Parathyroid adenoma (tissue), 2 donors: ENCODE data around the gene COQ7.

Experiments used
- H2AFZ ChIP-seq: fragments of 300-600 bp; sonication (generic); one replicate; pipeline ENCODE4 v1.7.0; 2017; ENCODE audit warnings: antibody characterized with exemption, mild to moderate bottlenecking
- H3K27ac ChIP-seq: fragments of 300-600 bp; sonication (generic); one replicate; pipeline ENCODE4 v1.7.0; 2017
- H3K27me3 ChIP-seq: fragments of 300-600 bp; sonication (generic); one replicate; pipeline ENCODE4 v1.7.0; 2017; ENCODE audit warnings: low read length; ENCODE audit not compliant: control insufficient read depth, insufficient read depth
- H3K36me3 ChIP-seq: fragments of 300-600 bp; sonication (generic); one replicate; pipeline ENCODE4 v1.7.0; 2017; ENCODE audit warnings: low read length; ENCODE audit not compliant: control insufficient read depth, insufficient read depth
- H3K4me1 ChIP-seq: fragments of 300-600 bp; sonication (generic); one replicate; pipeline ENCODE4 v1.7.0; 2017; ENCODE audit warnings: control low read depth
- H3K4me2 ChIP-seq: fragments of 300-600 bp; sonication (generic); one replicate; pipeline ENCODE4 v1.7.0; 2017; ENCODE audit warnings: low read length
- H3K4me3 ChIP-seq: fragments of 300-600 bp; sonication (generic); one replicate; pipeline ENCODE4 v1.7.0; 2017; ENCODE audit warnings: low read depth, low read length
- H3K79me2 ChIP-seq: fragments of 300-600 bp; sonication (generic); one replicate; pipeline ENCODE4 v1.7.0; 2017; ENCODE audit warnings: control low read depth
- H3K9ac ChIP-seq: fragments of 300-600 bp; sonication (generic); one replicate; pipeline ENCODE4 v1.7.0; 2017; ENCODE audit warnings: mild to moderate bottlenecking
- H3K9me3 ChIP-seq: fragments of 300-600 bp; sonication (generic); one replicate; pipeline ENCODE4 v1.7.0; 2017; ENCODE audit warnings: low read length; ENCODE audit not compliant: control insufficient read depth
- CTCF ChIP-seq: fragments of 300-600 bp; sonication (generic); IDR thresholded peaks from one replicate; pipeline ENCODE4 v1.7.0; 2017; ENCODE audit warnings: antibody characterized with exemption, mild to moderate bottlenecking
- donor health status: primary hyperparathyroidism.

Gene COQ7

GRCh38 chr16:19067349-19068236 lies at the start of gene COQ7:
Gene COQ7, plus strand, starts transcription at chr16:19067614. Its CDS starts 51 bp downstream, at chr16:19067665.
- H3K9ac ChIP-seq: peak within 1 kb of the TSS; percentile 58
- H3K9me3 ChIP-seq: no peaks in the 10 kb centered on the region
- no peaks in the 10 kb centered on the region for H3K79me2 ChIP-seq
- peak within 1 kb of the TSS; percentile 94 for H3K27ac ChIP-seq
- no peaks in the 10 kb centered on the region for H3K4me1 ChIP-seq
- H3K36me3 ChIP-seq: no peaks in the 10 kb centered on the region
- peak within 1 kb of the TSS; percentile 80 for H2AFZ ChIP-seq
- no peaks in the 10 kb centered on the region for H3K27me3 ChIP-seq
- H3K4me2 ChIP-seq: peak within 1 kb of the TSS; percentile 82
- peak within 1 kb of the TSS; percentile 91 for H3K4me3 ChIP-seq
- peak; percentile 13 for TF ChIP-seq CTCF

DNA sequence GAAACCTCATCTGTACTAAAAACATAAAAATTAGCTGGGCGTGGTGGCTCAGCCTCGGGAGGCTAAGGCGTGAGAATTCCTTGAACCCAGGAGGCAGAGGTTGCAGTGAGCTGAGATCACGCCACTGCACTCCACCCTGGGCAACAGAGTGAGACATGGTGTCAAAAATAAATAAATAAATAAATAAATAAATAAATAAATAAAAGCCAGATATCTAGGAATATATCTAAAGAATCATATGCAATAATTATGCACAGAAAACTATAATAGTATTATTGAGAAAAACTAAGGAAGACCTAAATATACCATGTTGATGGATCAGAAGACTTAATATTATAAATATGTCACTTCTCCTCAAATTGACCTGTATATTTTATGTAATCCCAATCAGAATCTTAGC lies 46.7 kb upstream of the COQ7 start:
- no peak overlapping the region for H3K4me2 ChIP-seq
- H3K9me3 ChIP-seq: no peaks in the 10 kb centered on the region
- no peak for TF ChIP-seq CTCF

DNA sequence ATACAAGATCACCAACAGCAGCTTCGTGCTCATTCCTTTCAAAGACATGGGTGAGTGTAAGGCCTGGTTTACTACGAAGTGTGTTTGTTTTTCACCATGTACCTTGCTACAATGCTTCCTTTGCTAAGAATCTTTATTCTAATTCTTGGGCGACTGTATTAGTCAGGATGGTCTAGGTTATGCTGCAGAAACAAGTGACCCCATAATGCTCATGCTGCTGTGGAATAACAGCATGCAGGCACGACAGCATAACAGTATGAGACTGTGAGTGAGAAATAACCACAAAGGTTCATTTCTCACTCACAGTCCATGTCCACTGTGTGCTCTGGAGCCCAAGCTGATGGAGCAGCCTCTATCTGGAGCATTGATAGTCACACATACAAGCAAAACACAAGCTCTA lies 45.7 kb upstream of the COQ7 start:
- no peak for TF ChIP-seq CTCF
- Histone ChIP-seq H3K79me2 (no peaks in the 10 kb centered on the region), H3K9ac (no peak overlapping the region), H3K4me1 (no peaks in the 10 kb centered on the region), H3K27me3 (no peaks in the 10 kb centered on the region), H3K4me3 (no peak overlapping the region), H3K27ac (no peak overlapping the region), H2AFZ (no peak overlapping the region), H3K36me3 (no peaks in the 10 kb centered on the region), H3K9me3 (no peaks in the 10 kb centered on the region), H3K4me2 (no peak overlapping the region)

More for the DNA sequence above, 46.7 kb upstream of the COQ7 start:
- Histone ChIP-seq H3K4me1 (no peaks in the 10 kb centered on the region), H3K4me3 (no peak overlapping the region), H3K27ac (no peak overlapping the region), H3K9ac (no peak overlapping the region), H3K27me3 (no peaks in the 10 kb centered on the region), H2AFZ (no peak overlapping the region), H3K79me2 (no peaks in the 10 kb centered on the region), H3K36me3 (no peaks in the 10 kb centered on the region)

DNA sequence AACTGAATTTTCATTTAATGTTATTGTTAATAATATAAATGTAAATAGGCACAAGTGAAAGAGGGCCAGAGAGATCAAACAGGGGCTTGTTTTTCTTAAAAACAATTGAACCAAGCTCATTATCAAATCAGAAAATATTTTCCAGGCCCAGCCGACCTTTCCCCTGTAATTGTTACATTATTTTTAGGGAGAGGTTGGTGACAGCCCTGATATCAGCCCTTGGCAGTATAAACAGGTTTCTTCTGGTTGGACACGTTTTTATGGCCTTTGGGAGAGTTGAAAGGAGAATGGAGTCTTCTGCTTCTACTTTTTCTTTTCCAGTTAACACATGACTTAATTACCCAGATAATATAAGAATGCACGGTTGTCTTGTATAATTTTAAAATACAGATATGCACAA lies 40.0 kb upstream of the COQ7 start:
- no peak overlapping the region for H3K27ac ChIP-seq
- no peaks in the 10 kb centered on the region for H3K27me3 ChIP-seq
- H2AFZ ChIP-seq: no peak overlapping the region
- no peaks in the 10 kb centered on the region for H3K36me3 ChIP-seq
- H3K4me3 ChIP-seq: no peak overlapping the region
- H3K4me2 ChIP-seq: no peak overlapping the region
- H3K79me2 ChIP-seq: no peaks in the 10 kb centered on the region
- H3K4me1 ChIP-seq: no peaks in the 10 kb centered on the region
- no peak for TF ChIP-seq CTCF
- H3K9ac ChIP-seq: no peak overlapping the region
- no peaks in the 10 kb centered on the region for H3K9me3 ChIP-seq

GRCh38 chr16:19029980-19030379 lies 37.4 kb upstream of the COQ7 start:
- Histone ChIP-seq H2AFZ (no peak overlapping the region), H3K79me2 (no peaks in the 10 kb centered on the region), H3K4me3 (no peak overlapping the region), H3K9ac (no peak overlapping the region), H3K27ac (no peak overlapping the region), H3K27me3 (no peaks in the 10 kb centered on the region), H3K4me2 (no peak overlapping the region), H3K4me1 (no peaks in the 10 kb centered on the region), H3K9me3 (no peaks in the 10 kb centered on the region), H3K36me3 (no peaks in the 10 kb centered on the region)
- no peak for TF ChIP-seq CTCF
